ENCODE results near the gene FTL.

DNA sequence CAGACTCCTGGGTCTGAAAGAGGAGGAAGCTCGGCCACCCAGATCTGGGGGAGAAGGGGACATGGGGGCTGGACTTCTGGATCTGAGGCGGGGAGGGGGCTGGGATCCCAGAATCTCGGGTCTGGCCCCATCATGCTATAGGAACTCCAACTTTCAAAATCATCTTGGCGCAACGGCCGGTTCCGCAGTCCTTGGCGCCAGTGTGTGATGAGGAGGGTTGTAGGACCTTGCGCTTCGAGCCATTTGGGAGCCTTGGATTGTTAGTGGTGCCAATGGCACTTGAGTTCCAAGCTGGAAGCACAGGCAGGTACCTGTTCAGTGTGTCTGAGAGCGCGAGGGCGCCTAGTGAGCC is 28.9 kb downstream of the FTL start:
- TF ChIP-seq, protein P1, sequence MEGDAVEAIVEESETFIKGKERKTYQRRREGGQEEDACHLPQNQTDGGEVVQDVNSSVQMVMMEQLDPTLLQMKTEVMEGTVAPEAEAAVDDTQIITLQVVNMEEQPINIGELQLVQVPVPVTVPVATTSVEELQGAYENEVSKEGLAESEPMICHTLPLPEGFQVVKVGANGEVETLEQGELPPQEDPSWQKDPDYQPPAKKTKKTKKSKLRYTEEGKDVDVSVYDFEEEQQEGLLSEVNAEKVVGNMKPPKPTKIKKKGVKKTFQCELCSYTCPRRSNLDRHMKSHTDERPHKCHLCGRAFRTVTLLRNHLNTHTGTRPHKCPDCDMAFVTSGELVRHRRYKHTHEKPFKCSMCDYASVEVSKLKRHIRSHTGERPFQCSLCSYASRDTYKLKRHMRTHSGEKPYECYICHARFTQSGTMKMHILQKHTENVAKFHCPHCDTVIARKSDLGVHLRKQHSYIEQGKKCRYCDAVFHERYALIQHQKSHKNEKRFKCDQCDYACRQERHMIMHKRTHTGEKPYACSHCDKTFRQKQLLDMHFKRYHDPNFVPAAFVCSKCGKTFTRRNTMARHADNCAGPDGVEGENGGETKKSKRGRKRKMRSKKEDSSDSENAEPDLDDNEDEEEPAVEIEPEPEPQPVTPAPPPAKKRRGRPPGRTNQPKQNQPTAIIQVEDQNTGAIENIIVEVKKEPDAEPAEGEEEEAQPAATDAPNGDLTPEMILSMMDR (IDR thresholded peaks at IDR 0.05), result no peak
- no peak for TF ChIP-seq EZH2 (IDR thresholded peaks at IDR 0.05)
- TF ChIP-seq EZH2phosphoT487 (IDR thresholded peaks at IDR 0.05), result no peak

Data from neural progenitor cell (in vitro differentiated cells).